Esophagus muscularis mucosa (tissue), 4 donors: ENCODE data around the gene CNTNAP2. TPM values are rescaled to one million over a fixed set of nuclear protein-coding genes. Genes with fewer than 3 reads are reported as not detected.

Source experiments
- DNase-seq: peaks from one replicate; pipeline ENCODE4 v3.0.0-alpha.2; 2017; ENCODE audit errors: extremely low spot score
- H3K27ac ChIP-seq, 4 donors: fragments of 200-600 bp; sonication (generic); replicated peaks in 1 of 4; 1 replicate in 3 of 4; 2 replicates in 1 of 4; pipeline ENCODE4 v1.5.1; 2016 to 2019; ENCODE audit warnings: mild to moderate bottlenecking in 1 of 4
- H3K27me3 ChIP-seq, 4 donors: fragments of 200-600 bp; sonication (generic); one replicate each; pipeline versions ENCODE4 v1.5.1 to v1.6.0; 2016 to 2019
- H3K36me3 ChIP-seq, 4 donors: fragments of 200-600 bp; sonication (generic); one replicate each; pipeline ENCODE4 v1.5.1; 2016 to 2019
- H3K4me1 ChIP-seq, 4 donors: fragments of 200-600 bp; sonication (generic); one replicate each; pipeline ENCODE4 v1.5.1; 2016 to 2019
- H3K4me3 ChIP-seq, 4 donors: fragments of 200-600 bp; sonication (generic); 1 replicate in 2 of 4; 2 replicates in 2 of 4; pipeline ENCODE4 v1.5.1; 2016 to 2019; ENCODE audit warnings: mild to moderate bottlenecking in 4 of 4, moderate library complexity in 1 of 4
- H3K9me3 ChIP-seq, 4 donors: fragments of 200-600 bp; sonication (generic); 1 replicate in 3 of 4; 2 replicates in 1 of 4; pipeline ENCODE4 v1.5.1; 2016 to 2019
- EP300 ChIP-seq: sonication (generic); formaldehyde crosslinking; IDR thresholded peaks from one replicate; pipeline ENCODE4 v1.6.1; 2017; ENCODE audit warnings: antibody characterized with exemption
- POLR2A ChIP-seq: fragments of 450-650 bp; IDR thresholded peaks from one replicate; pipeline ENCODE4 v1.6.1; 2017; ENCODE audit warnings: antibody characterized with exemption, moderate library complexity, mild to moderate bottlenecking, low read depth
- POLR2AphosphoS5 ChIP-seq, 2 donors: sonication (generic); formaldehyde crosslinking; IDR thresholded peaks; one replicate each; pipeline ENCODE4 v1.6.1; 2017; ENCODE audit warnings: antibody characterized with exemption in 2 of 2
- WGBS: methylation state at CpG from one replicate; pipeline ENCODE4 v1.1.5; 2018; 5-methylcytosine and 5-hydroxymethylcytosine counted together
- intact Hi-C: fragments of 100-400 bp; cut with DNase I; formaldehyde crosslinking; loops from one replicate; pipeline ENCODE4 v1.15.1; 2023
- total RNA-seq, 4 donors: library from RNA; depleted of rRNA; stranded (reverse); fragments of >200 nt; gene quantifications; one replicate each; pipeline versions ENCODE4 v1.1.0 to v1.2.1, GENCODE V29; 2016
- TF ChIP-seq, protein P1 (sequence below), 3 experiments: fragments of 200-600 bp in 2 of 3; fragments of 450-650 bp in 1 of 3; sonication (generic) in 2 of 3; IDR thresholded peaks; one replicate each; pipeline ENCODE4 v1.5.1; 2017 to 2019; ENCODE audit warnings: antibody characterized with exemption in 3 of 3, mild to moderate bottlenecking in 2 of 3, moderate library complexity in 1 of 3

The CNTNAP2 gene
- total RNA-seq, 4 donors from 2014 or later = 1.2 to 2.9 (median 1.9) TPM

DNA sequence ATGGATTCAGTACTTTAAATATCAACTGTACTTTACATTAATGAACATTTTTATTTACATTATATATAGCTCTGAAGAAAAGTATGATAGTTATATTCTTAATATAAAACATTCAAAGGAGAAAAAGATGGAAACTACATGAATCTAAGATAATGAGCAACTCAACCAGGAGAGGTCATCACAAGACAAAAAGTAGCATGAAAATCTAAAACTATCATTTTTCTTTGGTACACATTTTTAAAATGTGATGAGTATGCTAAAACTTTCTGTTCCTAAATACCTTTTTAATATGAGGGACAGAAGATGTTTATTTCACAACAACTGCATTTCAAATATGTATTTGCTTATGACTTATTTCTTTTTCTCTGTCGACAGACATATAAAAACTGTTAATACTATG is 2.4 kb downstream of the CNTNAP2 start:
- Histone ChIP-seq H3K36me3 (no peaks in the 10 kb centered on the region), H3K27me3 (peaks cover 0 to 48% (median 8%) of the 10 kb centered on the region in 4 donors), H3K4me3 (no peak overlapping the region), H3K4me1 (peaks cover 10 to 20% (median 18%) of the 10 kb centered on the region in 4 donors), H3K9me3 (no peaks in the 10 kb centered on the region), H3K27ac (no peak overlapping the region)
- no peak for TF ChIP-seq POLR2A
- TF ChIP-seq, protein P1, sequence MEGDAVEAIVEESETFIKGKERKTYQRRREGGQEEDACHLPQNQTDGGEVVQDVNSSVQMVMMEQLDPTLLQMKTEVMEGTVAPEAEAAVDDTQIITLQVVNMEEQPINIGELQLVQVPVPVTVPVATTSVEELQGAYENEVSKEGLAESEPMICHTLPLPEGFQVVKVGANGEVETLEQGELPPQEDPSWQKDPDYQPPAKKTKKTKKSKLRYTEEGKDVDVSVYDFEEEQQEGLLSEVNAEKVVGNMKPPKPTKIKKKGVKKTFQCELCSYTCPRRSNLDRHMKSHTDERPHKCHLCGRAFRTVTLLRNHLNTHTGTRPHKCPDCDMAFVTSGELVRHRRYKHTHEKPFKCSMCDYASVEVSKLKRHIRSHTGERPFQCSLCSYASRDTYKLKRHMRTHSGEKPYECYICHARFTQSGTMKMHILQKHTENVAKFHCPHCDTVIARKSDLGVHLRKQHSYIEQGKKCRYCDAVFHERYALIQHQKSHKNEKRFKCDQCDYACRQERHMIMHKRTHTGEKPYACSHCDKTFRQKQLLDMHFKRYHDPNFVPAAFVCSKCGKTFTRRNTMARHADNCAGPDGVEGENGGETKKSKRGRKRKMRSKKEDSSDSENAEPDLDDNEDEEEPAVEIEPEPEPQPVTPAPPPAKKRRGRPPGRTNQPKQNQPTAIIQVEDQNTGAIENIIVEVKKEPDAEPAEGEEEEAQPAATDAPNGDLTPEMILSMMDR (IDR thresholded peaks at IDR 0.05) = no peak
- TF ChIP-seq EP300 = no peak
- no peak for TF ChIP-seq POLR2AphosphoS5 (IDR thresholded peaks at IDR 0.05)
- WGBS = 83% methylated on average over 1 of the region's 1 CpG
- DNase-seq = no peak
- intact Hi-C loops = no loop called here

DNA sequence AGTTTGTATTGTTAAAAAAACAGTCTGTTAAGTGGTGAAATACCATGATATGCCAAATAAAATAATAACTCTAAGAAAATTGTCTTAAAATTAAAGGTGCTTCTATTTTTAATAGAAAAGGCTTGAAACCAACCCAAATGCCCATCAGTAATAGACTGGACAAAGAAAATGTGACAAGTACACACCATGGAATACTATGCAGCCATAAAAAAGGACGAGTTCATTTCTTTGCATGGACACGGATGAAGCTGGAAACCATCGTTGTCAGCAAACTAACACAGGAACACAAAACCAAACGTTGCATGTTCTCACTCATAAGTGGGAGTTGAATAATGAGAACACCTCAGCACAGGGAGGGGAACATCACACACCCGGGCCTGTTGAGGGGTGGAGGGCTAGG is 7.1 kb downstream of the CNTNAP2 start:
- no peak overlapping the region for H3K4me3 ChIP-seq
- no peaks in the 10 kb centered on the region for H3K4me1 ChIP-seq
- intact Hi-C loops = no loop called here
- H3K9me3 ChIP-seq = no peaks in the 10 kb centered on the region
- no peak for TF ChIP-seq POLR2A
- no peak for TF ChIP-seq EP300
- TF ChIP-seq, protein P1 (IDR thresholded peaks at IDR 0.05) = no peak
- TF ChIP-seq POLR2AphosphoS5 (IDR thresholded peaks at IDR 0.05) = no peak
- WGBS = 83% methylated on average over 5 of the region's 5 CpGs
- no peaks in the 10 kb centered on the region for H3K36me3 ChIP-seq
- H3K27ac ChIP-seq = no peak overlapping the region
- peaks cover 0 to 9% (median 3%) of the 10 kb centered on the region in 4 donors for H3K27me3 ChIP-seq
- no peak for DNase-seq

GRCh38 chr7:146126767-146127509 is 10.3 kb downstream of the CNTNAP2 start:
- DNase-seq = no peak
- no peaks in the 10 kb centered on the region for H3K27me3 ChIP-seq
- TF ChIP-seq POLR2AphosphoS5 (IDR thresholded peaks at IDR 0.05) (no peak), POLR2A (no peak), EP300 (no peak)
- TF ChIP-seq, protein P1 (IDR thresholded peaks at IDR 0.05) = no peak
- H3K36me3 ChIP-seq = no peaks in the 10 kb centered on the region
- 82% methylated on average over 8 of the region's 8 CpGs for WGBS
- H3K4me1 ChIP-seq = no peaks in the 10 kb centered on the region
- no peaks in the 10 kb centered on the region for H3K9me3 ChIP-seq
- H3K4me3 ChIP-seq = no peak overlapping the region
- intact Hi-C loops = no loop called here
- no peak overlapping the region for H3K27ac ChIP-seq

GRCh38 chr7:146129296-146129695 is 12.7 kb downstream of the CNTNAP2 start:
- intact Hi-C loops = no loop called here
- no peak for DNase-seq
- H3K27me3 ChIP-seq = no peaks in the 10 kb centered on the region

More at GRCh38 chr7:146129296-146129695, 12.7 kb downstream of the CNTNAP2 start:
- TF ChIP-seq POLR2AphosphoS5 (IDR thresholded peaks at IDR 0.05) (no peak), POLR2A (no peak), EP300 (no peak)
- TF ChIP-seq, protein P1 (IDR thresholded peaks at IDR 0.05) = no peak
- H3K36me3 ChIP-seq = no peaks in the 10 kb centered on the region
- no peaks in the 10 kb centered on the region for H3K4me1 ChIP-seq
- 43% methylated on average over 1 of the region's 1 CpG for WGBS
- no peak overlapping the region for H3K4me3 ChIP-seq
- H3K9me3 ChIP-seq = no peaks in the 10 kb centered on the region
- H3K27ac ChIP-seq = no peak overlapping the region
